Heart left ventricle (tissue), 16 donors: ENCODE data around the gene EDEM1. TPM values are rescaled to one million over a fixed set of nuclear protein-coding genes. Genes with fewer than 3 reads are reported as not detected.
"Not testable (repeated sequence)": the region's sequence is repeated elsewhere in the genome, so short reads cannot be mapped to it uniquely, and the experiment has no call there.

ENCODE experiments used
- ATAC-seq, 4 donors: fragments of 200-7000 bp; cut with Tn5 transposase; one replicate each; pipeline ENCODE4 v1.9.1; 2020 to 2022; ENCODE audit warnings: moderate library complexity in 4 of 4, mild to moderate bottlenecking in 3 of 4, moderate number of reproducible peaks in 1 of 4
- DNase-seq, 5 donors: peaks; one replicate each; pipeline ENCODE4 v3.0.0-alpha.2; 2020
- H3K27ac ChIP-seq, 12 donors: fragments of 200-600 bp; sonication (generic) in 4 of 12; one replicate each; pipeline versions ENCODE4 v1.5.0 to v1.8.0; 2016 to 2022; ENCODE audit warnings: mild to moderate bottlenecking in 2 of 12
- H3K27me3 ChIP-seq, 9 donors: fragments of 200-600 bp; sonication (generic) in 2 of 9; one replicate each; pipeline versions ENCODE4 v1.5.1 to v1.8.0; 2016 to 2022; ENCODE audit warnings: mild to moderate bottlenecking in 3 of 9
- H3K36me3 ChIP-seq, 9 donors: fragments of 200-600 bp; sonication (generic) in 2 of 9; one replicate each; pipeline versions ENCODE4 v1.5.0 to v1.8.0; 2018 to 2022; ENCODE audit warnings: mild to moderate bottlenecking in 2 of 9
- H3K4me1 ChIP-seq, 12 donors: fragments of 200-600 bp; sonication (generic) in 4 of 12; one replicate each; pipeline versions ENCODE4 v1.5.0 to v1.8.0; 2016 to 2022; ENCODE audit warnings: mild to moderate bottlenecking in 3 of 12
- H3K4me3 ChIP-seq, 12 donors: fragments of 200-600 bp; sonication (generic) in 4 of 12; one replicate each; pipeline versions ENCODE4 v1.5.0 to v1.8.0; 2017 to 2022; ENCODE audit warnings: mild to moderate bottlenecking in 9 of 12, moderate library complexity in 4 of 12
- H3K9me3 ChIP-seq, 12 donors: fragments of 200-600 bp; sonication (generic) in 4 of 12; one replicate each; pipeline versions ENCODE4 v1.5.0 to v1.8.0; 2016 to 2022; ENCODE audit warnings: mild to moderate bottlenecking in 1 of 12
- CTCF ChIP-seq, 12 donors: fragments of 200-600 bp; sonication (generic) in 4 of 12; IDR thresholded peaks; one replicate each; pipeline versions ENCODE4 v1.5.0 to v1.8.0; 2018 to 2022; ENCODE audit warnings: antibody characterized with exemption in 12 of 12, mild to moderate bottlenecking in 5 of 12
- POLR2A ChIP-seq, 2 donors: fragments of 450-650 bp; IDR thresholded peaks; one replicate each; pipeline ENCODE4 v1.6.1; 2017; ENCODE audit warnings: antibody characterized with exemption in 2 of 2, mild to moderate bottlenecking in 2 of 2, moderate library complexity in 2 of 2
- WGBS, 4 donors: extraction: QIAGEN DNeasy Blood & Tissue Kit in 2 of 4; methylation state at CpG; one replicate each; pipeline versions ENCODE4 v1.1.5 to v1.1.7; 2013 to 2018; 5-methylcytosine and 5-hydroxymethylcytosine counted together
- intact Hi-C, 10 donors: fragments of 100-400 bp; cut with DNase I; formaldehyde crosslinking; loops; one replicate each; pipeline versions ENCODE4 v1.11.1 to v1.14.2; 2022
- polyA plus RNA-seq, 2 donors: library from polyadenylated mRNA; stranded (reverse); fragments of 200-250 nt; gene quantifications; one replicate each; pipeline ENCODE4 v1.2.3, GENCODE V29; 2013
- total RNA-seq, 9 donors: library from RNA; depleted of rRNA in 2 of 9; stranded (reverse); fragments of >200 nt in 2 of 9; fragmentation: NEBNext Ultra II Directional in 3 of 9; extraction: Animal tissue kit (Norgen Biotek cat#: 25700) in 3 of 9; gene quantifications; one replicate each; pipeline versions ENCODE4 v1.1.0 to v1.2.4, GENCODE V29; 2016 to 2023
- donor health status: ischemic (EF 13 %, LVEDD 7.1; RV severe dilation, severe dysfunction).
- donor health status: healthy with polysubstance abuse.
- donor health status: DM: no; HTN: yes; CAD: no.
- donor health status: DM: no; HTN: no; CAD: no.
- donor health status: ischemic (EF 25% LVEDD 6.9; RV normal size, moderate dysfunction).
- donor health status: ischemic (EF 25% LVEDD 5.7; RV mildly dilated, moderate dysfunction).
- donor health status: healthy.
- donor health status: DM: yes; HTN: yes; CAD: no.
- donor health status: ischemic (EF 35%, LVEDD 5.7; RV mildly dilated, moderate dysfunction).
- donor health status: nonischemic (EF 11% LVEDD 7.7; RV severe dilation, severe dysfunction).
- donor health status: DM: yes; HTN: yes; CAD: no.
- donor health status: PGD.
- donor health status: ischemic (EF 29% LVEDD 5.4; RV normal size, mild dysfunction).
- donor health status: nonischemic (EF 23%, LVEDD 6.1; RV moderate dilation, normal function).

EDEM1 gene
- total and polyA plus RNA-seq, 11 donors, result 1.9 to 24.6 (median 9.5) TPM

GRCh38 chr3:5170975-5171374 lies 16.5 kb upstream of the EDEM1 start:
- no peak overlapping the region for H3K4me3 ChIP-seq
- H3K36me3 ChIP-seq, result peaks cover 0 to 57% (median 52%) of the 10 kb centered on the region in 9 donors
- DNase-seq (no peak), ATAC-seq (no peak)
- H3K27me3 ChIP-seq, result no peaks in the 10 kb centered on the region
- no peaks in the 10 kb centered on the region for H3K9me3 ChIP-seq
- intact Hi-C loops, result no loop called here
- H3K4me1 ChIP-seq, result peaks cover 0 to 35% (median 8%) of the 10 kb centered on the region in 12 donors
- WGBS, 4 donors, result 87 to 96% (median 91%) methylated on average over 5 of the region's 5 CpGs
- no peak for TF ChIP-seq POLR2A (IDR thresholded peaks at IDR 0.05)
- H3K27ac ChIP-seq, result no peak overlapping the region

GRCh38 chr3:5172018-5172417 lies 15.5 kb upstream of the EDEM1 start:
- peaks cover 0 to 30% (median 6%) of the 10 kb centered on the region in 12 donors for H3K4me1 ChIP-seq
- 96 to 97% (median 96%) methylated on average over 4 of the region's 4 CpGs for WGBS, 4 donors
- H3K36me3 ChIP-seq, result peaks cover 0 to 67% (median 60%) of the 10 kb centered on the region in 9 donors

GRCh38 chr3:5179036-5179435 lies 8.5 kb upstream of the EDEM1 start:
- DNase-seq, H3K9me3 ChIP-seq, H3K27ac ChIP-seq, H3K27me3 ChIP-seq, ATAC-seq, intact Hi-C loops, H3K4me3 ChIP-seq: not testable (repeated sequence)
- Histone ChIP-seq H3K4me1 (peaks cover 0 to 19% (median 4%) of the 10 kb centered on the region in 12 donors), H3K36me3 (peaks cover 0 to 85% (median 71%) of the 10 kb centered on the region in 9 donors)
- WGBS, 4 donors, result 82 to 94% (median 84%) methylated on average over 2 of the region's 2 CpGs

More at GRCh38 chr3:5172018-5172417, 15.5 kb upstream of the EDEM1 start:
- no peak for DNase-seq
- no peak for ATAC-seq
- no peak overlapping the region for H3K27ac ChIP-seq
- H3K4me3 ChIP-seq, result no peak overlapping the region
- intact Hi-C loops, result no loop called here
- no peaks in the 10 kb centered on the region for H3K9me3 ChIP-seq
- H3K27me3 ChIP-seq, result no peaks in the 10 kb centered on the region
- TF ChIP-seq POLR2A (IDR thresholded peaks at IDR 0.05) (no peak), CTCF (IDR thresholded peaks at IDR 0.05) (no peak)

GRCh38 chr3:5181469-5182141 lies 5.9 kb upstream of the EDEM1 start:
- Histone ChIP-seq H3K4me3 (no peak overlapping the region), H3K36me3 (peaks cover 0 to 59% (median 49%) of the 10 kb centered on the region in 9 donors), H3K4me1 (peaks cover 0 to 42% (median 11%) of the 10 kb centered on the region in 12 donors), H3K9me3 (no peaks in the 10 kb centered on the region), H3K27me3 (no peaks in the 10 kb centered on the region), H3K27ac (no peak overlapping the region)
- DNase-seq, result no peak
- WGBS, 4 donors, result 78 to 83% (median 83%) methylated on average over 2 of the region's 2 CpGs
- ATAC-seq, result no peak
- TF ChIP-seq POLR2A (IDR thresholded peaks at IDR 0.05), result no peak
- TF ChIP-seq CTCF (IDR thresholded peaks at IDR 0.05), result no peak
- intact Hi-C loops, result loop anchor here in 2 of 10 donors (5.0 to 10.0 kb wide), 2 partner anchors 54 to 467 kb away; no protein-coding TSS in a partner anchor

GRCh38 chr3:5183714-5184113 lies 3.8 kb upstream of the EDEM1 start:
- 91 to 96% (median 94%) methylated on average over 12 of the region's 12 CpGs for WGBS, 4 donors
- not testable (repeated sequence) for ATAC-seq, DNase-seq, H3K27me3 ChIP-seq, H3K9me3 ChIP-seq, H3K4me3 ChIP-seq
- peaks cover 0 to 48% (median 12%) of the 10 kb centered on the region in 12 donors for H3K4me1 ChIP-seq
- H3K36me3 ChIP-seq, result peaks cover 0 to 39% (median 34%) of the 10 kb centered on the region in 9 donors
- peak overlapping the region in 3 of 12 donors; percentile 23 to 53 (median 36) for H3K27ac ChIP-seq
- intact Hi-C loops, result loop anchor here in 2 of 10 donors (5.0 to 10.0 kb wide), 2 partner anchors 56 to 469 kb away; no protein-coding TSS in a partner anchor
